ENCODE measurements around the gene EYA2. TPM values are rescaled to one million over a fixed set of nuclear protein-coding genes. Genes with fewer than 3 reads are reported as not detected.
"Not testable (repeated sequence)": the region's sequence is repeated elsewhere in the genome, so short reads cannot be mapped to it uniquely, and the experiment has no call there.

EYA2 gene
- total RNA-seq, 1 donor from 2014 or later, result not detected

- not testable (repeated sequence) for DNase-seq
Measured at GRCh38 chr20:46932439-46932838, 37.8 kb downstream of the EYA2 start.

- DNase-seq, result no peak
Measured at GRCh38 chr20:46933150-46933549, 38.5 kb downstream of the EYA2 start.

GRCh38 chr20:46934746-46935287 is 40.2 kb downstream of the EYA2 start:
- DNase-seq, result no peak

GRCh38 chr20:46935394-46936017 is 40.9 kb downstream of the EYA2 start:
- DNase-seq, result no peak

GRCh38 chr20:46936415-46937156 is 41.9 kb downstream of the EYA2 start:
- no peak for DNase-seq

- no peak for DNase-seq
Measured at GRCh38 chr20:46937157-46937523, 42.5 kb downstream of the EYA2 start.

- DNase-seq, result no peak
Measured at GRCh38 chr20:46937533-46938226, 43.0 kb downstream of the EYA2 start.

GRCh38 chr20:46938434-46938833 is 43.8 kb downstream of the EYA2 start:
- no peak for DNase-seq

GRCh38 chr20:46939031-46939965 is 44.7 kb downstream of the EYA2 start:
- peak; percentile 4 for DNase-seq

- no peak for DNase-seq
Measured at GRCh38 chr20:46940616-46941015, 46.0 kb downstream of the EYA2 start.

- no peak for DNase-seq
Measured at GRCh38 chr20:46941404-46941803, 46.8 kb downstream of the EYA2 start.

- DNase-seq, result no peak
Measured at GRCh38 chr20:46943861-46944591, 49.4 kb downstream of the EYA2 start.

- DNase-seq, result no peak
Measured at GRCh38 chr20:46945465-46945864, 50.8 kb downstream of the EYA2 start.

- DNase-seq, result no peak
Measured at GRCh38 chr20:46946181-46946624, 51.6 kb downstream of the EYA2 start.

- no peak for DNase-seq
Measured at GRCh38 chr20:46946796-46947195, 52.2 kb downstream of the EYA2 start.

- DNase-seq, result no peak
Measured at GRCh38 chr20:46948081-46948480, 53.4 kb downstream of the EYA2 start.

GRCh38 chr20:46951405-46951804 is 56.8 kb downstream of the EYA2 start:
- no peak for DNase-seq

- no peak for DNase-seq
Measured at GRCh38 chr20:46951840-46952497, 57.3 kb downstream of the EYA2 start.

- DNase-seq, result no peak
Measured at GRCh38 chr20:46953596-46953995, 59.0 kb downstream of the EYA2 start.

GRCh38 chr20:46954490-46955038 is 59.9 kb downstream of the EYA2 start:
- DNase-seq, result no peak
